DMS153 (cell line): ENCODE data around the gene DUSP15.
"Not testable (repeated sequence)": the region's sequence is repeated elsewhere in the genome, so short reads cannot be mapped to it uniquely, and the experiment has no call there.

Experiments
- DNase-seq: peaks from one replicate; lab custom pipeline; 2025; lab: John Stamatoyannopoulos, UW

DUSP15 gene

GRCh38 chr20:31839782-31840487, 30.4 kb downstream of the DUSP15 start:
- no peak for DNase-seq

- DNase-seq = no peak
These were observed 31.6 kb downstream of the DUSP15 start for GRCh38 chr20:31838646-31839292.

- no peak for DNase-seq
These were observed 32.4 kb downstream of the DUSP15 start for GRCh38 chr20:31837896-31838397.

- no peak for DNase-seq
These were observed 33.3 kb downstream of the DUSP15 start for GRCh38 chr20:31836853-31837608.

- DNase-seq = peak; percentile 35
These were observed 34.1 kb downstream of the DUSP15 start for GRCh38 chr20:31835977-31836852.

GRCh38 chr20:31835554-31835953, 34.8 kb downstream of the DUSP15 start:
- no peak for DNase-seq

GRCh38 chr20:31833931-31834521, 36.3 kb downstream of the DUSP15 start:
- DNase-seq = no peak

- no peak for DNase-seq
These were observed 37.0 kb downstream of the DUSP15 start for GRCh38 chr20:31833130-31833930.

- no peak for DNase-seq
These were observed 38.5 kb downstream of the DUSP15 start for GRCh38 chr20:31831771-31832306.

GRCh38 chr20:31831211-31831610, 39.1 kb downstream of the DUSP15 start:
- no peak for DNase-seq

GRCh38 chr20:31830406-31830981, 39.8 kb downstream of the DUSP15 start:
- DNase-seq = no peak

- no peak for DNase-seq
These were observed 40.6 kb downstream of the DUSP15 start for GRCh38 chr20:31829731-31830130.

- not testable (repeated sequence) for DNase-seq
These were observed 42.3 kb downstream of the DUSP15 start for GRCh38 chr20:31828016-31828415.

GRCh38 chr20:31827059-31827458, 43.3 kb downstream of the DUSP15 start:
- DNase-seq = no peak

GRCh38 chr20:31826074-31826473, 44.3 kb downstream of the DUSP15 start:
- no peak for DNase-seq

GRCh38 chr20:31824554-31825313, 45.6 kb downstream of the DUSP15 start:
- peak; percentile 47 for DNase-seq

- no peak for DNase-seq
These were observed 46.2 kb downstream of the DUSP15 start for GRCh38 chr20:31824125-31824485.

- no peak for DNase-seq
These were observed 46.8 kb downstream of the DUSP15 start for GRCh38 chr20:31823360-31824124.
